Retinal pigment epithelial cell (primary cell): ENCODE measurements around the gene DIS3L2.

ENCODE experiments used
- DNase-seq: peaks from one replicate; pipeline ENCODE4 v3.0.0-alpha.2; 2010; ENCODE audit warnings: low read depth
- H3K4me3 ChIP-seq: 2 replicates; pipeline ENCODE4 v1.5.1; 2011; ENCODE audit warnings: mild to moderate bottlenecking, low read length, control low read depth, moderate library complexity
- TF ChIP-seq, protein P1 (sequence below): conservative IDR thresholded peaks from 2 replicates; pipeline ENCODE4 v1.5.1; 2011; ENCODE audit warnings: low read depth, low read length, control low read depth, inconsistent platforms

DIS3L2 gene

DNA sequence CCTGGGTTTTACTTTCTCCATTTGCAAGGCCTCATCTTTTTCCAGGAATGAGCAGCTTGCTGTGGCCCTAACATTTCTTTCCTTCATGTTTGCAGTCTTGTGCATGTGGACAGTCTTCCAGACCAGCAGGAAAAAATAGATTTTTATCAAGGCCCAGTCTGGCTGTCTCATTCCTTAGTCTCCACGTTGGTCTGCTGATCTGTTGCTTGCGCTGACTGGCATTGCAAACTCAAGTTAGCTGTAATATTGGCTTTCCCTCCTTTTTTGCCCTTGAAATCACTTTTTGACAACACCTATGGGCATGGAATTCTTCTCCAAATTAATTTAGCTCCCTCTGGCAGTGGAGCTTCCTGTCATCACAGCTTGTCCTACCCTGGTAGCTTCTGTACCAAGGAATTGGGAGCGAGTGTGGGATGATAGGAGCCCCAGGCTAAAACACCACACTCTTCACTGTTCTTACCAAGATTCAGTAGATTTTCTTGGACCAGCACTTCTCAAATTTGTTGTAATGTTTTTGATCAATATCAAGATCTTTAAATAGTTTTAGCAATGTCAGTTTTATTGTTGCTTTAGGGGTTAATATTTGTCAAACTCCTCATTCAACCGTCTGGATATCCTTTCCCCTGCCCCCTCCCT lies 48.2 kb downstream of the DIS3L2 start:
- no peak for DNase-seq
- TF ChIP-seq, protein P1, sequence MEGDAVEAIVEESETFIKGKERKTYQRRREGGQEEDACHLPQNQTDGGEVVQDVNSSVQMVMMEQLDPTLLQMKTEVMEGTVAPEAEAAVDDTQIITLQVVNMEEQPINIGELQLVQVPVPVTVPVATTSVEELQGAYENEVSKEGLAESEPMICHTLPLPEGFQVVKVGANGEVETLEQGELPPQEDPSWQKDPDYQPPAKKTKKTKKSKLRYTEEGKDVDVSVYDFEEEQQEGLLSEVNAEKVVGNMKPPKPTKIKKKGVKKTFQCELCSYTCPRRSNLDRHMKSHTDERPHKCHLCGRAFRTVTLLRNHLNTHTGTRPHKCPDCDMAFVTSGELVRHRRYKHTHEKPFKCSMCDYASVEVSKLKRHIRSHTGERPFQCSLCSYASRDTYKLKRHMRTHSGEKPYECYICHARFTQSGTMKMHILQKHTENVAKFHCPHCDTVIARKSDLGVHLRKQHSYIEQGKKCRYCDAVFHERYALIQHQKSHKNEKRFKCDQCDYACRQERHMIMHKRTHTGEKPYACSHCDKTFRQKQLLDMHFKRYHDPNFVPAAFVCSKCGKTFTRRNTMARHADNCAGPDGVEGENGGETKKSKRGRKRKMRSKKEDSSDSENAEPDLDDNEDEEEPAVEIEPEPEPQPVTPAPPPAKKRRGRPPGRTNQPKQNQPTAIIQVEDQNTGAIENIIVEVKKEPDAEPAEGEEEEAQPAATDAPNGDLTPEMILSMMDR, result no peak
- no peak overlapping the region for H3K4me3 ChIP-seq

DNA sequence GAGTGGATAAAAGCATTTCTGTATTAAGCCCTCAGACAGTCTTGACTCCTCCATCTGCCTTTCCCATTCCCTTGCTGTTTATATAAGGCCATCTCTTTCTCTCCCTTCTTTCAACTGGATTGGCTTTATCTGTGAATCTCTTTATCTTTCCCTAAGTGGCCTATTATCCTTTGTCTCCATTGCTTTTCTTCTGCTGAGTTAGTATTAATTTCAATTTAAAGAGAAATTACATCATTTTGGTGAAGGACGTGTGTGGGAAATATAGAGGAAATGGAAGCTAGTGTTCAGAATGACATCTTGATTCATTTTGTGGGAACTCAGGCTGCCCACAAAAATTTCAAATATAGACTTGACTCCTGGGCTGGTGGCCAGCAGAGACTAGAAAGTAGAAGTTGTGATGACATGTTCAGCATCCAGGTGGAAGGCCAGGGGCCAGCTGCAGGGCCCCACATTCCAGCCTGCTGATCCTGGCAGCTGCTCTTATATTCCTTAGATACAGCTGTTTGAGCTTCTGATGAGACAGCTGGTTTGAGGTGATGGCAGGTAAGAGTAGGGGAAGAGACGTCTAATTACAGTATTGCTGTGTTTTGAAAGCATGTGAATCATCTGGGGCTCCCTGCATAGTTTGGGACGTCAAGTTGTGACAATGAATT lies 52.3 kb downstream of the DIS3L2 start:
- TF ChIP-seq, protein P1, result no peak
- DNase-seq, result peak; percentile 6
- no peak overlapping the region for H3K4me3 ChIP-seq

DNA sequence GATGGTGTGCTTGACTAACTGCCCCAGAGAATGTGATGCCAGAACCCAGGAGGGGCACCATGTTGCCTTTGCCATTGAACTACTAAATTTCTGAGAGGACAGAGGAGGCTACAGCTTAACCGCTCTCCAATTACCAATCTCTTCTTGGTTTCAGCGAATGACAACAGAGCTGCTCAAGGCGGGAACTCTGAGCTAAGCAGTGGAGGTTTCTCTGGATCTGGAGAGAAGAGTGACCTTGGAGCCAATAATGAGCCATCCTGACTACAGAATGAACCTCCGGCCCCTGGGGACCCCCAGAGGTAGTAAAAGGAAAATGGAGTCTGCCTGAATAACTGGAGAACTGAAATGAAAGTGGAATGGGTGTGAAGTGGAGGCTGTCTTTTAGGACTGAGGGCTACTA lies 53.2 kb downstream of the DIS3L2 start:
- H3K4me3 ChIP-seq, result no peak overlapping the region
- no peak for DNase-seq
- TF ChIP-seq, protein P1, result no peak

DNA sequence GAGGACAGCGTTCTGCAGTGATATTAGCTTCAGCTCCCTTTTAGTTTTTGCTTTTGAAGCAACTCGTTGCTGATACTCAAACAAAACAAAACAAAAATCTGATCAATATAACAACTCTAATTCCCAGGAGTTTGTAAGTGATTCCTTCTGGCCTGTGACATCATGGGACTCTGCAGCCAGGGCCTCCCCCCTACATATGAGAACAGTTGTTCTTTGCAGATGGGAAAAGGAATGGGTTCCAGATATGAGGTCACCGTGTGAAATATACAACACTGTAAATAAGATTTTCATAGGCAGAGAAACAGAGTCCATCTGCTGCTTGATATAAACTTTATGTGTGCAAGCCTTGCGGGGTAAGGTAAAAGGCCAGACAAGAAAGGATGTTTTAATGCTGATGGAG lies 56.7 kb downstream of the DIS3L2 start:
- H3K4me3 ChIP-seq, result no peak overlapping the region
- TF ChIP-seq, protein P1, result no peak
- DNase-seq, result no peak

DNA sequence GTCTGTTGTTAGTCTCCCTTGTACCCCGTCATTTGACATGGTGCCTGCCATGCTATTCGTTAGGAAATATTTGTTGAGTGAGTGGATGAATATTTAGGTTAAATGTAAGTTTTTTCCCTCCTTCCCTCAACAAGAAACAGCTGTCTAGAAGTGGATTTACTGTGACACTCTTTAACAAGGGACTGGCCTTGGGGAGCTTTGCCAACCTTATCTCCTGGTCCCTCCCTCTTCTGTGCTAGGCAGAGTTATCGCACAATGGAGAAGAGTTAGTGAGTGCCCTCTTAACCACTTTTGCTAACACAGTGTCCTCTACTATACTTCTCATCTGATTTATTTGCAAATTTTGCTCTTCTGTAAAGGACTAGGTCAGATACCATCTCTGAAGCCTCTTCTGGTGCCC lies 61.2 kb downstream of the DIS3L2 start:
- DNase-seq, result no peak
- no peak overlapping the region for H3K4me3 ChIP-seq
- TF ChIP-seq, protein P1, result no peak

DNA sequence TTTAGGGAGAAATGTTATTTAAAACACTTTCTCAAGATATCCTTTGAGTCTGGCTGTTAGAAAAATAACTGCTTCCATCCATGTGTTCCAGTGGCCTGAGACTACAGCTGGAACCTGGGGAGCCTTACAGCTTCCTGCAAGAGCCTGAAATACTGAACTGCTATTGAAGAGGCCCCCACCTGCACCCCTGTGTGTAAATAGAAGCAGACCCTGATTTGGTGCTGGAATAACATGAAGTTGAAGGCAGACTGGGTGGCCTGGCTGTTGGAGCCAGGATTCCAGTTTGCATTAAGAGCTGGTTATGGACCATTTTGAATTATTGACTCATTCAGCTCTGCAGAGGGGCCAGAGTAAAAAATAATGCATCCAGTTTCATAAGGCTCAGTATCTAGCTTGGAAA lies 61.9 kb downstream of the DIS3L2 start:
- no peak for DNase-seq
- TF ChIP-seq, protein P1, result no peak
- H3K4me3 ChIP-seq, result no peak overlapping the region

DNA sequence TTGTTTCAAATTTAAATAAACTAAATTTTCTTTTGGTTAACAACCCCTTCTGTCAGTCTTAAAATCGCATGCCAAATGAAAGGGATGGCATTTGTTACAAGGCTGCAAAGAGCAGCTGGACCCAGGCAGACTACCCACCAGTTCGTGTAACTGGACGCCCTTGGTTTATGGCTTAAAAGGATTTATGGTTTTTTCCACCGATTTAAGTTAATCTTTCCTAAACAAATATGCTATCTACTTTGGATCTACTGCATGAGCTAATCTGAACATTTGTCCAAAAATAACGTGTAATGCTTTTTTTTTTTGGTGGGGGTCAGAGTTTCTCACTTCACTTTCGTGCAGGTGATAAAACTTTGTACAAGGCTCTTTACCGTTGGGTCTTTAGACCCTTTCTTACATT lies 62.9 kb downstream of the DIS3L2 start:
- H3K4me3 ChIP-seq, result no peak overlapping the region
- no peak for DNase-seq
- TF ChIP-seq, protein P1, result no peak
